ENCODE measurements around the gene DIPK1A.

The DIPK1A gene

DNA sequence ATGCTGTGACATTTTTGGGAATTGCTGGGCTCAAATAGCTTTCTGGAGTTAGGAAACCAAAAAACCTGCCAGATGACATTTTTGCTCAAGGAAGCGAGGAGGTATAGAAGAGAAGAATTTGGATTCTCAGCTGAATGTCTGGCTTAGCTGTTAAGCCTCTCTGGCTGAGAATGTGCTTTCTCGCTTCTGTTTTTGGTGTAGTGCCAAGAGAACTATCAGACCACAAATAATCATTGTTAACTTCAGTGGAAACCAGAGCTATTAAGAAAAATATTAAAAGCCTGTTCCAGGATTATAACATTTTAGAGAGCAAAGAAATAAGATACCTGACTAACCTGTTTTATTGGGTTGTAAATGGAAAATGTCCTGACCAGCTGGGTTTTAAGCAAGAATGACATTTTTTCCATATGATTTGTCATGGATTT, 39.5 kb upstream of the DIPK1A start:
- Histone ChIP-seq H3K27me3 (ENCODE audit: insufficient read depth, insufficient read length) (no peaks in the 10 kb centered on the region), H3K4me3 (ENCODE audit: insufficient read length, low read depth) (no peak overlapping the region), H3K9ac (ENCODE audit: insufficient read length, low read depth) (no peak overlapping the region), H3K9me3 (ENCODE audit: insufficient read depth, low read length) (no peaks in the 10 kb centered on the region), H3K4me1 (ENCODE audit: insufficient read depth, insufficient read length) (no peaks in the 10 kb centered on the region), H3K36me3 (ENCODE audit: insufficient read depth, insufficient read length, low read length) (no peaks in the 10 kb centered on the region)
- TF ChIP-seq ZNF274 (IDR thresholded peaks at IDR 0.05; ENCODE audit: low read depth, low read length) (no peak), YY1 (IDR thresholded peaks at IDR 0.05; ENCODE audit: insufficient read depth, insufficient read length) (no peak), SUZ12 (IDR thresholded peaks at IDR 0.05; ENCODE audit: extremely low read depth, insufficient read depth, insufficient read length) (no peak)
- DNase-seq (ENCODE audit: low read depth, low spot score): no peak

DNA sequence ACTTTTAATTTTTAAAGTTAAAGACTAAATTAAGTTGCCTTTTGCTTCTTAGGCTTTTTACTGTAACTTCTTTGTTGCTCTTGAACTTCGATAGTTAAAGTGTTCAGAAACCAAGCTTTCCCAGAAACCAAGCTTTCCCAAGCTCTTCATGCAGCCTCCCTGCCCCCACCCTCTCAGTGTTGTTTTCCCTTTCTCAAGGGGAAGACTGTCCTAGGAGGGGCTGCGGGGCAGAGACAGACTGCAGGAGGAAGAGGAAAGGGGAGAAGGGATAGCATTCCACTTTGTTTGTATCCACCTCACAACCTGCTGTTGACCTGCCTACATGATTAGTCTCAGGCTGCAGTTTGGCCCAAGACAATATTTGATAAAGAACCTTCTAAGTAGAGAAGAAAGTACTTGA, 39.0 kb upstream of the DIPK1A start:
- Histone ChIP-seq H3K9ac (ENCODE audit: insufficient read length, low read depth) (no peak overlapping the region), H3K4me1 (ENCODE audit: insufficient read depth, insufficient read length) (no peaks in the 10 kb centered on the region), H3K27me3 (ENCODE audit: insufficient read depth, insufficient read length) (no peaks in the 10 kb centered on the region), H3K4me3 (ENCODE audit: insufficient read length, low read depth) (no peak overlapping the region), H3K9me3 (ENCODE audit: insufficient read depth, low read length) (no peaks in the 10 kb centered on the region), H3K36me3 (ENCODE audit: insufficient read depth, insufficient read length, low read length) (no peaks in the 10 kb centered on the region)
- peak; percentile 86 for DNase-seq (ENCODE audit: low read depth, low spot score)
- TF ChIP-seq YY1 (IDR thresholded peaks at IDR 0.05; ENCODE audit: insufficient read depth, insufficient read length) (no peak), ZNF274 (IDR thresholded peaks at IDR 0.05; ENCODE audit: low read depth, low read length) (no peak), SUZ12 (IDR thresholded peaks at IDR 0.05; ENCODE audit: extremely low read depth, insufficient read depth, insufficient read length) (no peak)

DNA sequence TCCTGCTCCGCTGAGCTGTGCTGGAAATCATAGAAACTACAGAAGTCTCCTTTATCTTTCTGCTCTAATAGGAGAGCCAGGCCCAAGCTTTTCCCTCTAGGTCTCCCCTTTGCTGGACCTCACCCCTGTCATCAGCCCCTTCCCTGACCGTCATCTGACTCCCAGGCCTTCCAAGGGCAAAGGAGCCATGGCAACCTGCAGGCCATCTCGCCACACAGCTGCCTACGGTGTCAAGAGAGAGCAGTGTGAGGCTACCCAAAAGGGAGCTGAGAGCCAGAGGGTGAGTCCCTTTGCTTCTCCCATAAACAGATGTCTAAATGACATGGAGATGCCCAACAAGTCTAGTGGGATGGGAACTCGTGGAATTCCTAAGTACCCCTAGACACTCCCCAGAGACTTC, 37.6 kb upstream of the DIPK1A start:
- no peak overlapping the region for H3K4me3 ChIP-seq (ENCODE audit: insufficient read length, low read depth)
- no peak overlapping the region for H3K9ac ChIP-seq (ENCODE audit: insufficient read length, low read depth)
- TF ChIP-seq SUZ12 (IDR thresholded peaks at IDR 0.05; ENCODE audit: extremely low read depth, insufficient read depth, insufficient read length): no peak
- no peak for TF ChIP-seq YY1 (IDR thresholded peaks at IDR 0.05; ENCODE audit: insufficient read depth, insufficient read length)
- TF ChIP-seq ZNF274 (IDR thresholded peaks at IDR 0.05; ENCODE audit: low read depth, low read length): no peak
- H3K36me3 ChIP-seq (ENCODE audit: insufficient read depth, insufficient read length, low read length): no peaks in the 10 kb centered on the region
- H3K27me3 ChIP-seq (ENCODE audit: insufficient read depth, insufficient read length): no peaks in the 10 kb centered on the region
- no peaks in the 10 kb centered on the region for H3K9me3 ChIP-seq (ENCODE audit: insufficient read depth, low read length)
- H3K4me1 ChIP-seq (ENCODE audit: insufficient read depth, insufficient read length): no peaks in the 10 kb centered on the region
- DNase-seq (ENCODE audit: low read depth, low spot score): no peak

DNA sequence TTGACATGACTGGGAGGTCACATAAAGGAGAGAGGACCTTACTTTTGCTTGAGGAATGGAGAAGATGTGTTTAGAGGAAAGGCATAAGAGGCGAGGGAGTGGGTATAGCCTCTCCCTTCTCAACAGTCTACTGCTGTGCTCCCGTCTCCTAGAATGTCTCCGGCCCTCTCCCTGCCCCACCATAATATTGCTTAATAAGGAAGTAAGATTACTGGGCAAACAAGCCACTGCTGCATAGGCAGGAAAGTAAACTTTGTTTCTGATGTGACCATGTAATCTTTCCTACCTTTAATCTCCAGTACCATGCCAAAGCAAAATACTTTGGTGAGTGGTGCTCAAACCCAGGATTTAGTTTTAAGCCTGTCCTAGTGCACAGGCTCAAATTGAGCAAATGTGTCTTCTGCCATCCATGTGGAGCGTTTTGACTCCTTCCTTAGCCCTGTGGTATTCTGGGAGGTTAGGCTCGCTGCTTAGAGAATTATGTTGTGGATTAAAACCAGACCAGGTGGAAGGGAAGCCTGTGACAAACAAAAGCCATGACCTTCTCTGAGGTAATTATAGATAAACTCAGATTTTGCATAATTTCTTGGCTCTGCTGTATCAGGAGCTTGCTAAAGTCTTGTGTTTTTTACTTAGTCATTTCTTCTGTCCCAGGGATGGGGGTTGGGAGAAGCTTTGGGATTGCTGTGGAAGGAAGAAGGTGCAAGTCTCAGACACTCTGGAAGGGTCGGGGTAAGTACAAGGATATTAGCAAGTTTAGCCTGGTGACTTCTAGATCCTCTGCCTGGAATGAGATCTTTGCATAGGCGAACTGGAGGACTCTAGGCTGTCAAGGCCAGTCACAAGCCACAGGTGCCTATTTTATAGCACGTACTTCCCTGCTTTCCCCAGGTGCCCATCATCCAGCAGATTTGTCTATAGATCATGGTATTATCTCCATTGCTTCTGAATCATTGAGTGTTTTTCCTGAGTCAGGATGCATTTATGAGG, 34.5 kb upstream of the DIPK1A start:
- Histone ChIP-seq H3K36me3 (ENCODE audit: insufficient read depth, insufficient read length, low read length) (no peaks in the 10 kb centered on the region), H3K9me3 (ENCODE audit: insufficient read depth, low read length) (no peaks in the 10 kb centered on the region), H3K4me1 (ENCODE audit: insufficient read depth, insufficient read length) (no peaks in the 10 kb centered on the region), H3K9ac (ENCODE audit: insufficient read length, low read depth) (no peak overlapping the region), H3K4me3 (ENCODE audit: insufficient read length, low read depth) (no peak overlapping the region), H3K27me3 (ENCODE audit: insufficient read depth, insufficient read length) (no peaks in the 10 kb centered on the region)
- no peak for DNase-seq (ENCODE audit: low read depth, low spot score)
- TF ChIP-seq ZNF274 (IDR thresholded peaks at IDR 0.05; ENCODE audit: low read depth, low read length) (no peak), SUZ12 (IDR thresholded peaks at IDR 0.05; ENCODE audit: extremely low read depth, insufficient read depth, insufficient read length) (no peak), YY1 (IDR thresholded peaks at IDR 0.05; ENCODE audit: insufficient read depth, insufficient read length) (no peak)

DNA sequence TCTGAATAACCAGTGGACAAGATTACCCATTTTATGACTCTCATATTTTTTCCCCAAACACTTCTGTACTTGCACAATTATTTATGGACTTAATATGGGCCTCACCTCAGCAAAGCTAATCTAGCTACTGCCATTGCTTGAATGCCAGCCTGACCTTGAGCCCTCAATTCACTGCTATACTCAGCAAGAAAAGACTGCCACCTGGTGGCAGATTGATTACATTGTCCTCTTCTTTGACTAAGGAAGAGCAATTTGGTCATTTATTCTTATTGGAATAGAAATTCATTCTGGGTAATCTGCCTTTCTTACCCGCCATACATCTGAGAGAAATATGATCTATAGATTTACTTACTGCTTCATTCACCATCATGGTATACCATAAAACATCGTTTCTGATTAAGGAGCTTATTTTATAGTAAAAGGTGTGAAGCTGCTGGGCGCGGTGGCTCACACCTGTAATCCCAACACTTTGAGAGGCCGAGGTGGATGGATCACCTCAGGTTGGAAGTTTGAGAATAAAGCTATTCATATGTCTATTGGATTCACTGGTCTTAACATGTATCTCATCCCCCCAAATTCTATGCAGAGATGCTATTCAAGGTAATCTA, 32.9 kb upstream of the DIPK1A start:
- no peaks in the 10 kb centered on the region for H3K27me3 ChIP-seq (ENCODE audit: insufficient read depth, insufficient read length)
- H3K36me3 ChIP-seq (ENCODE audit: insufficient read depth, insufficient read length, low read length): no peaks in the 10 kb centered on the region
- H3K4me1 ChIP-seq (ENCODE audit: insufficient read depth, insufficient read length): no peaks in the 10 kb centered on the region
- no peaks in the 10 kb centered on the region for H3K9me3 ChIP-seq (ENCODE audit: insufficient read depth, low read length)
- H3K4me3 ChIP-seq (ENCODE audit: insufficient read length, low read depth): no peak overlapping the region
- DNase-seq (ENCODE audit: low read depth, low spot score): peak; percentile 71
- H3K9ac ChIP-seq (ENCODE audit: insufficient read length, low read depth): no peak overlapping the region
- TF ChIP-seq YY1 (IDR thresholded peaks at IDR 0.05; ENCODE audit: insufficient read depth, insufficient read length): no peak

DNA sequence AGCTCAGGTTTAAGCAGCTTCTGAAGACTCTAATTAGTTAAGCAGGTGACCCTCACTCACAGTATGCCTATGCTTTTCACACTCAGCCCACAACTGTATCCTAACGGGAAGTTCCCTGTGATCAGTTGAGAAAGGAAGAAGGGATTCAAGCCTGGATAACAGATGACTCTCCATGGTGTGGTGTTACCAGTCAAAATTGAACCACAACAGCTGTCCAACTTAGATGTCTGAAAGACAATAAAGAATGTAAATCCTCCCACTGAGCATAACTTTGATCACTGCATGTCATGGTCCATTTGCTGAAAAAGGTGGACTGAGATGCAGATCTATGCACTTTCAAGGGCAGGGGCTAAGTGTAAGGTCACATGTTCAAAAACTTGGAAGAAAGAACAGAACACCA, 32.3 kb upstream of the DIPK1A start:
- H3K27me3 ChIP-seq (ENCODE audit: insufficient read depth, insufficient read length): no peaks in the 10 kb centered on the region
- DNase-seq (ENCODE audit: low read depth, low spot score): no peak
- H3K9ac ChIP-seq (ENCODE audit: insufficient read length, low read depth): no peak overlapping the region
- H3K9me3 ChIP-seq (ENCODE audit: insufficient read depth, low read length): no peaks in the 10 kb centered on the region
- H3K4me1 ChIP-seq (ENCODE audit: insufficient read depth, insufficient read length): no peaks in the 10 kb centered on the region
- H3K4me3 ChIP-seq (ENCODE audit: insufficient read length, low read depth): no peak overlapping the region
- TF ChIP-seq YY1 (IDR thresholded peaks at IDR 0.05; ENCODE audit: insufficient read depth, insufficient read length) (no peak), ZNF274 (IDR thresholded peaks at IDR 0.05; ENCODE audit: low read depth, low read length) (no peak), SUZ12 (IDR thresholded peaks at IDR 0.05; ENCODE audit: extremely low read depth, insufficient read depth, insufficient read length) (no peak)
- no peaks in the 10 kb centered on the region for H3K36me3 ChIP-seq (ENCODE audit: insufficient read depth, insufficient read length, low read length)

DNA sequence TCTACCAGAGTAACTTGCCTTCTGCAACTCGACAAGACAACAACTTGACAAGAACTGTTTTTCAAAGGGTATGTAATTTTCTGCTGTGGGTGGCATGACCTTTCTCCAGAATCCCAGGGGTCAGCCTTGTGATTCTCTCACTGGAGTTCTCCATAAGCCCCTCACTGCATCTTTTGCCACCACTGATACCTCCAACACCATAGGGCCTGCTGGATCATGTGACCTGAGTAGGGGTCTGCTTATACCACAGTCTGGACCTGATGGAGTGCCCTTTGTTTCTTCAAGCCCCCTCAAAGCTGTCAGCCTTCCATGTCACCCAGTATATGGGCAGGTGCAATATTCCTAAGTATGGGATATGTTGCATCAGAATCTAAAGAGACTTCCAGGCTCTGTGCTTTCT, 31.6 kb upstream of the DIPK1A start:
- Histone ChIP-seq H3K4me1 (ENCODE audit: insufficient read depth, insufficient read length) (no peaks in the 10 kb centered on the region), H3K9ac (ENCODE audit: insufficient read length, low read depth) (no peak overlapping the region), H3K36me3 (ENCODE audit: insufficient read depth, insufficient read length, low read length) (no peaks in the 10 kb centered on the region), H3K9me3 (ENCODE audit: insufficient read depth, low read length) (no peaks in the 10 kb centered on the region), H3K4me3 (ENCODE audit: insufficient read length, low read depth) (no peak overlapping the region), H3K27me3 (ENCODE audit: insufficient read depth, insufficient read length) (no peaks in the 10 kb centered on the region)
- DNase-seq (ENCODE audit: low read depth, low spot score): no peak
- TF ChIP-seq ZNF274 (IDR thresholded peaks at IDR 0.05; ENCODE audit: low read depth, low read length): no peak
- TF ChIP-seq SUZ12 (IDR thresholded peaks at IDR 0.05; ENCODE audit: extremely low read depth, insufficient read depth, insufficient read length): no peak
- no peak for TF ChIP-seq YY1 (IDR thresholded peaks at IDR 0.05; ENCODE audit: insufficient read depth, insufficient read length)
